ENCODE results near the gene ANKAR.

DNA sequence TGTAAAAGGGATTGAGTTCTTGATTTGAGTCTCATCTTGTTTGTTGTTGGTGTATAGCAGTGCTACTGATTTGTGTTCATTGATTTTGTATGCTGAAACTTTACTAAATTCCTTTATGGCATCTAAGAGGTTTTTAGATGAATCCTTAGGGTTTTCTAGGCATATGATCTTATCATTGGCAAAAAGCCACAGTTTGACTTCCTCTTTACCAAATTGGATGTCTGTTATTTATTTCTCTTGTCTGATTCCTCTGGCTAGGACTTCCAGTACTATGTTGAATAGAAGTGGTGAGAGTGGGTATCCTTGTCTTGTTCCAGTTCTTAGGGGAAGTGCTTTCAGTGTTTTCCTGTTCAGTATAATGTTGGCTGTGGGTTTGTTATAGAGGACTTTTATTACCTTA lies 4.8 kb downstream of the ANKAR start:
- TF ChIP-seq CTCF (IDR thresholded peaks at IDR 0.05) = no peak
- TF ChIP-seq POLR2AphosphoS5 (IDR thresholded peaks at IDR 0.05; ENCODE audit: low read depth, low read length) = no peak

Measured in Panc1 (cell line).